Body of pancreas (tissue), 4 donors: ENCODE measurements around the gene TOM1L2. TPM values are rescaled to one million over a fixed set of nuclear protein-coding genes. Genes with fewer than 3 reads are reported as not detected.

Source experiments
- ATAC-seq: fragments of 150-250 bp; one replicate; pipeline ENCODE4 v1.9.1; 2016
- DNase-seq, 4 donors: peaks; one replicate each; pipeline ENCODE4 v3.0.0-alpha.2; 2019
- H3K27ac ChIP-seq, 4 donors: fragments of 200-600 bp; sonication (generic); 1 replicate in 3 of 4; 2 replicates in 1 of 4; pipeline versions ENCODE4 v1.5.1 to v1.6.1; 2016 to 2019; ENCODE audit warnings: mild to moderate bottlenecking in 1 of 4, mixed read lengths in 1 of 4, moderate library complexity in 1 of 4
- H3K27me3 ChIP-seq, 2 donors: fragments of 200-600 bp; sonication (generic); one replicate each; pipeline ENCODE4 v1.6.0; 2016; ENCODE audit warnings: mild to moderate bottlenecking in 1 of 2
- H3K36me3 ChIP-seq, 2 donors: fragments of 200-600 bp; sonication (generic); replicated peaks in 1 of 2; 2 replicates each; pipeline ENCODE4 v1.5.1; 2016; ENCODE audit warnings: low read depth in 2 of 2; ENCODE audit not compliant: insufficient read depth in 1 of 2
- H3K4me1 ChIP-seq: fragments of 200-600 bp; sonication (generic); one replicate; pipeline ENCODE4 v1.6.0; 2016
- H3K4me3 ChIP-seq, 2 donors: fragments of 200-600 bp; sonication (generic); 1 replicate in 1 of 2; 2 replicates in 1 of 2; pipeline ENCODE4 v1.5.1; 2016 to 2019
- H3K9me3 ChIP-seq, 3 donors: fragments of 200-600 bp; sonication (generic); 1 replicate in 2 of 3; 2 replicates in 1 of 3; pipeline ENCODE4 v1.5.1; 2016
- CTCF ChIP-seq, 7 experiments: fragments of 450-650 bp in 4 of 7; fragments of 200-600 bp in 3 of 7; sonication (generic) in 3 of 7; IDR thresholded peaks; one replicate each; pipeline ENCODE4 v1.5.1; 2016 to 2019; ENCODE audit warnings: antibody characterized with exemption in 7 of 7
- POLR2A ChIP-seq, 3 donors: fragments of 450-650 bp; IDR thresholded peaks; one replicate each; pipeline ENCODE4 v1.6.1; 2016; ENCODE audit warnings: antibody characterized with exemption in 3 of 3, mild to moderate bottlenecking in 2 of 3
- WGBS, 2 donors: methylation state at CpG; one replicate each; pipeline ENCODE4 v1.1.5; 2017; 5-methylcytosine and 5-hydroxymethylcytosine counted together
- intact Hi-C: fragments of 100-400 bp; cut with DNase I; formaldehyde crosslinking; loops from one replicate; pipeline ENCODE4 v1.15.1; 2023
- total RNA-seq, 2 donors: library from RNA; depleted of rRNA; stranded (reverse); fragments of >200 nt; gene quantifications; one replicate each; pipeline ENCODE4 v1.1.0, GENCODE V29; 2016

Gene TOM1L2
- total RNA-seq, 2 donors from 2014 or later, result 35.9 to 55.8 TPM

- peak overlapping the region; percentile 48 to 88 (median 84) for H3K27ac ChIP-seq
- no peaks in the 10 kb centered on the region for H3K9me3 ChIP-seq
- TF ChIP-seq POLR2A (IDR thresholded peaks at IDR 0.05), result no peak
- no peak for TF ChIP-seq CTCF (IDR thresholded peaks at IDR 0.05)
- H3K27me3 ChIP-seq, result no peaks in the 10 kb centered on the region
- no peaks in the 10 kb centered on the region for H3K36me3 ChIP-seq
- WGBS, 2 donors, result 13 to 15% methylated on average over 4 to 11 of the region's 11 CpGs
- peaks cover 64% of the 10 kb centered on the region for H3K4me1 ChIP-seq
- ATAC-seq (no peak), DNase-seq (peak in 1 of 4 donors; percentile 57)
- no peak overlapping the region for H3K4me3 ChIP-seq
- intact Hi-C loops, result no loop called here
Observed at GRCh38 chr17:17824119-17824782, 147.9 kb downstream of the TOM1L2 start.

GRCh38 chr17:17823433-17824118, 148.6 kb downstream of the TOM1L2 start:
- Histone ChIP-seq H3K27ac (peak overlapping the region; percentile 48 to 88 (median 84)), H3K4me3 (no peak overlapping the region), H3K36me3 (peaks cover 0 to 6% of the 10 kb centered on the region in 2 donors), H3K4me1 (peaks cover 71% of the 10 kb centered on the region), H3K9me3 (no peaks in the 10 kb centered on the region), H3K27me3 (no peaks in the 10 kb centered on the region)
- WGBS, 2 donors, result 2 to 3% methylated on average over 18 to 65 of the region's 69 CpGs
- ATAC-seq, result peak; percentile 91
- DNase-seq, result peak; percentile 88 to 91 (median 89)
- intact Hi-C loops, result no loop called here
- TF ChIP-seq POLR2A (IDR thresholded peaks at IDR 0.05) (no peak), CTCF (IDR thresholded peaks at IDR 0.05) (no peak)

GRCh38 chr17:17822616-17823015, 149.6 kb downstream of the TOM1L2 start:
- Histone ChIP-seq H3K27me3 (no peaks in the 10 kb centered on the region), H3K36me3 (peaks cover 0 to 6% of the 10 kb centered on the region in 2 donors), H3K9me3 (no peaks in the 10 kb centered on the region), H3K4me3 (no peak overlapping the region), H3K4me1 (peaks cover 75% of the 10 kb centered on the region), H3K27ac (peak overlapping the region in 3 of 4 donors; percentile 58 to 73 (median 61))
- intact Hi-C loops, result no loop called here
- no peak for ATAC-seq
- WGBS, 2 donors, result 6 to 28% methylated on average over 3 of the region's 3 CpGs
- TF ChIP-seq POLR2A (IDR thresholded peaks at IDR 0.05), result no peak
- no peak for TF ChIP-seq CTCF (IDR thresholded peaks at IDR 0.05)
- DNase-seq, result no peak

GRCh38 chr17:17822189-17822588, 150.0 kb downstream of the TOM1L2 start:
- WGBS, 2 donors, result 38 to 44% methylated on average over 1 of the region's 1 CpG
- ATAC-seq (peak; percentile 36), DNase-seq (peak; percentile 78 to 91 (median 86))
- Histone ChIP-seq H3K36me3 (peaks cover 0 to 6% of the 10 kb centered on the region in 2 donors), H3K4me3 (no peak overlapping the region), H3K4me1 (peaks cover 75% of the 10 kb centered on the region), H3K27ac (peak overlapping the region in 3 of 4 donors; percentile 58 to 73 (median 61)), H3K9me3 (no peaks in the 10 kb centered on the region), H3K27me3 (no peaks in the 10 kb centered on the region)
- TF ChIP-seq CTCF (IDR thresholded peaks at IDR 0.05) (no peak), POLR2A (IDR thresholded peaks at IDR 0.05) (no peak)
- intact Hi-C loops, result no loop called here
